ENCODE data around the gene ARHGEF40.

Gene ARHGEF40

GRCh38 chr14:21060614-21061346, 9.3 kb upstream of the ARHGEF40 start:
- no peak for DNase-seq

- DNase-seq: no peak
Observed at GRCh38 chr14:21061347-21061668, 8.8 kb upstream of the ARHGEF40 start.

DNA sequence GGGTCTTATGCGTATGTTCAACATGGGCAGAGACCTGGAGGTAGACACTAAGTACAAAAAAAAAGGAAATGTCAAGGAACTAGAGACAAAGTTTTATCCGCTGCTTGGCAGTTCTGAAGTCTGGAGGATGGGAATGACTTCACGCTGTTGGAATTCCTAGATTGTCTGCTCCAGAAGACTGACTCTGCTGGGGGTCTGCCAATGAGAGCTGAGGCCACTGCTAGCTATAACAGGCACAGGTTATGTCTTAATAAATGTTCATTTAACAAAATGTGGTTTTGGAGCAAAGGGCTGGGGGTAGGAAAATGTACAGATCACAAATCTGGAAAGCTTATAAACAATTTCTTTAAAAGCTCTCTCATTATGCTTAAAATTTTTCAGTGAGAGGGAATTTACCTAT, 6.6 kb upstream of the ARHGEF40 start:
- no peak for DNase-seq

DNA sequence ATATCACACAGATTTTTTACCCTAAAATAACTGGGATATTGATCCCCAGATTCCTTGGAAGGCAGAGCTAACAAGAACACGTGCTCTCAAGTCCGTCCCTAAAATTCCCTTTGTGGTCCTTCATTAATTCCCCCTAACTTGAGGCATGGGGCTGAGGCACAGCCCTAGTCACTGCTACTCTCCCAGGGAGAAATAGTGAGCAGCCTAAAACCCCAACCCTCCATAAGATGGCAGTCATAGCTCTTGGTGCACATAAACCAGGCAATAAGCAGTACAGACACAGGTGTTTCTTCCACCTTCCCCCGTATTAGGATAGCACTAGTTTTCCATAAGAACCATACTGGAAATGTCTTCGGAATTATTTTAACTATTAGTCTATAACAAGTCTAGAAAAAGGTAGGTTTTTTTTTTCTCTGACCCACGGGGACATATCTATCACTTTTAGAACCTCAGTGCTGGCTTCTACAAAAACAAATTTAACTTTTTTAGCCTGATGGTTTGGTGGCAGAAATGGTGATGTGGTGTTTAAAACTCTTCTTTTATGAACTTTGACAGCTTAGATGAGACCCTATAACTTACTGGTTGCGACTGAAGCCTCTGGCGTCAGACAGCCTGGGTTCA, 3.1 kb upstream of the ARHGEF40 start:
- DNase-seq: peak; percentile 60

- DNase-seq: peak; percentile 77
Observed at GRCh38 chr14:21068521-21069387, 1.4 kb upstream of the ARHGEF40 start.

GRCh38 chr14:21069388-21070082, 569 bp upstream of the ARHGEF40 start:
- peak; percentile 54 for DNase-seq

- DNase-seq: peak; percentile 65
Observed at GRCh38 chr14:21070610-21071224, 613 bp downstream of the ARHGEF40 start.

DNA sequence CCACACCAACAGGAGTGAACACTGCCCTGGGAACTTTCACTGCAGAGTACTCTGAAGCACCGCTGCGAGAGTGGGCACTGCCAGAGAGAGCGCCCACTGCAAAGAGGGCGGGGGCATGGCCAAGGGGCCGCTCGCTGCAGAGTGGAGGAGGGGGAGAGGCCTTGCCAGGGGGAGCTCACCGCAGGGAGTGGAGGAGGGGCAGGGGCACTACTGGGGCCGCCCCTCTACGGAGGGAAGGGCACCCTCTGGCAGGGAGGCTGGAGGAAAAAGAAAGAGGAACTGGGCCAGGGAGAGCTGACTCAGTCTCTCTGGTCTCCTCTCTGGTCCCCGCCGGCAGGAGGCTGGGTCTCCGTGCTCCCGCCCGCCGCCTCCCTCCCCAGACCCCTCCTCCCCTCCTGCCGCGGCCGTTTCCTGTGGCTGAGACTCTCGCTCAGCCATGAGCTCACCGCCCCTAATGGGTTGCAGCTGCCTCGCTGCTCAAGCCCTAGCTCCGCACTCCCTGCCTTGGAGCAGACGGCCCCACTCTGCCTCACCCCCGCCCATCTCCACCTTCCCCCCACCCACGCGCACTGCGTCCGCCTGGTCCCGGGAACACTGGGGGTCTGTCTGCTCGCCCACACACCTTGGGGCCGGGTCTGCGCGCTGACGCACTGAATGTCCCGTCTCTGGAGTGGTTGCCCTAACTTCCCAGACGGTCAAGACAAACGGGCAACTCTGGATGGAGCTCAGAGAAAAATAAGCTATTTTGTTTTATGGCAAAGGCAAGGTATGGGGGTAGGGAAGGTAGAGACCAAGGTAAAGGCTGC, 1.3 kb downstream of the ARHGEF40 start:
- peak; percentile 96 for DNase-seq

- DNase-seq: no peak
Observed at GRCh38 chr14:21072031-21072473, 1.9 kb downstream of the ARHGEF40 start.

DNA sequence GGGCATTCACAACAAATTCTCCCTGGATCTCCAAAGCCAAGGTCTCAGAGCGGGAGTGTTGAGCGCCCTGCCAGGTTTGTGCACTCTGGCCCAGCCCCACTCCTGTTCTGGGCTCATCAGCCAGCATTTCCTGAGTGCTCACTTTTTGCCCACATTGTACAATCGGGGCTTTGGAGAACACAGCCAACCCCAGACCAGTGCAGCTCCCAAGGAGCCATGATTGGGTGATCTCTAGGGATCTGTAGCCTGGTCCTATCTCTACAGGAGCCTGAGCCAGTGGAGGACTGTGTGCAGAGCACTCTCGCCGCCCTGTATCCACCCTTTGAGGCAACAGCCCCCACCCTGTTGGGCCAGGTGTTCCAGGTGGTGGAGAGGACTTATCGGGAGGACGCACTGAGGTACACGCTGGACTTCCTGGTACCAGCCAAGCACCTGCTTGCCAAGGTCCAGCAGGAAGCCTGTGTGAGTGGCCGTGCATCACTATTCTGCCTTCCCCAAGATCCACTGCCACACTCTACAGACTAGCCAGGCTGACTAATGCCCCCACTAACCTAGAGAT, 2.8 kb downstream of the ARHGEF40 start:
- DNase-seq: no peak

GRCh38 chr14:21073921-21074320, 3.8 kb downstream of the ARHGEF40 start:
- DNase-seq: no peak

GRCh38 chr14:21074398-21075272, 4.5 kb downstream of the ARHGEF40 start:
- no peak for DNase-seq

DNA sequence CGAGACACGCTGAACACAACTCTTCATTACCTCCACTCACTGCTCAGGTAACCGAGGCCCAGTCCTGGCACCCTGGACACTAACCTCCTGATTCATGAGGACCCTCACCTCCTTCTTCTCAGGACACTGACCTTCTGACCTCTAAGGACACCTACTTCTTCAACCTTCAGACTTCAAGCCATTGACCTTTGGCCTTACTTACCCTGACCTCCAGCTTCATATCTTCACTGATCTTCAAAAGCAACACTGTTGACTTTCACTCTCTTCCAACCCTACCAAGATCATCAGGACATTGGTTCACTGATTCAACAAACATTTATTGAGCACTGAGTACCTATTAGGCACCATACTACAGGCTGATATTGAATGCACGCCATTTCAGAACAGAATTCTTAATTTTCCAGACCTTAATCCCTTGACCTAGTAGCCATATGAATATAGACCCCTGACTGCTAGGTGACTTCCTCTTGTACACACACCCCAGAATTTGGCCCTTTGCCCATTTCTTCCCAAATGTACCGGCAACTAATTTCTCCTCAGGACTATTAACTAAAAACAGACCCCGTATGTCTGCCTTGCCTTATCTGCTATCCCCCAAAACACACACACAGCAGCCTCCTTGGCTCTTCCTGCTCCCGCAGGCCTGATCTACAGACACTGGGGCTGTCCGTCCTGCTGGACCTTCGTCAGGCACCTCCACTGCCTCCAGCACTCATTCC, 5.8 kb downstream of the ARHGEF40 start:
- peak; percentile 26 for DNase-seq

- DNase-seq: no peak
Observed at GRCh38 chr14:21077672-21078071, 7.6 kb downstream of the ARHGEF40 start.

GRCh38 chr14:21078287-21078686, 8.2 kb downstream of the ARHGEF40 start:
- no peak for DNase-seq

- DNase-seq: no peak
Observed at GRCh38 chr14:21078726-21079125, 8.6 kb downstream of the ARHGEF40 start.

DNA sequence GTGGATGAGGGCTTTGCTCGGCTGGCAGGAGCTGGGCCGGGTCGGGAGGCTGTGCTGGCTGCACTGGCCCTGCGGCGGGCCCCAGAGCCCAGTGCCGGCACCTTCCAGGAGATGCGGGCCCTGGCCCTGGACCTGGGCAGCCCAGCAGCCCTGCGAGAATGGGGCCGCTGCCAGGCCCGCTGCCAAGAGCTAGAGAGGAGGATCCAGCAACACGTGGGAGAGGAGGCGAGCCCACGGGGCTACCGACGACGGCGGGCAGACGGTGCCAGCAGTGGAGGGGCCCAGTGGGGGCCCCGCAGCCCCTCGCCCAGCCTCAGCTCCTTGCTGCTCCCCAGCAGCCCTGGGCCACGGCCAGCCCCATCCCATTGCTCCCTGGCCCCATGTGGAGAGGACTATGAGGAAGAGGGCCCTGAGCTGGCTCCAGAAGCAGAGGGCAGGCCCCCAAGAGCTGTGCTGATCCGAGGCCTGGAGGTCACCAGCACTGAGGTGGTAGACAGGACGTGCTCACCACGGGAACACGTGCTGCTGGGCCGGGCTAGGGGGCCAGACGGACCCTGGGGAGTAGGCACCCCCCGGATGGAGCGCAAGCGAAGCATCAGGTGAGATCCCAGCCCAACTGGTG, 11.5 kb downstream of the ARHGEF40 start:
- DNase-seq: no peak

DNA sequence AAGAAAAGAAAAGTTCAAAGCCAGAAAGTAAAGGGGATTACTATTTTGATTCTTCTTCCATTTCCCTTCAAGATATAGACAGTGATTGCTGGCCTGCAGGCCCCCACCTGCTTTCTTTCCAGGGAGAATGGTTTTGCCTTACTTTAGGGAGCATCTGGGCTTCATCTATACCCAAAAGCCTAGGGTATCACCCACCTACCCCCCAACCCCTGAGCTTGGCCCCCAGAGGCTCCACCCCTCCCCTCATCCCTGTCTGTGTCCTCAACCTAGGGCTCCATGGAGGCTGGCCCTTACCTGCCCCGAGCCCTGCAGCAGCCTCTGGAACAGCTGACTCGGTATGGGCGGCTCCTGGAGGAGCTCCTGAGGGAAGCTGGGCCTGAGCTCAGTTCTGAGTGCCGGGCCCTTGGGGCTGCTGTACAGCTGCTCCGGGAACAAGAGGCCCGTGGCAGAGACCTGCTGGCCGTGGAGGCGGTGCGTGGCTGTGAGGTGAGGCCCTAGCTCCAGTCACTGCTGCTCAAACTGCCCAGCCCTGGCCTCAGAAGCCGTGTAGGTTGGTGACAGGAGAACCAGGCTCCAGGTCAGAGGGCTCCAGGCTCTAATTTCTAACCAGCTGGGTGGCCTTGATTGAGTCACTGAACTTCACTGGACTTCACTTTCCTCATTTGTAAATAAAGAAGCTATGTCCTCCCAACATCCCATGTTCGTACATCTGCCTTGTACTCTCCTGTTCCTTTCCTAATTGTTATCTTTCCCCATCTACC, 13.6 kb downstream of the ARHGEF40 start:
- DNase-seq: no peak

Measured in NCI-H69 (cell line).